Activated gamma-delta T cell treated with Interleukin-2 at 50 U/mL for 16 hours (primary cell): ENCODE results near the gene MAPT.

Source experiments
- DNase-seq: peaks from one replicate; pipeline ENCODE4 v3.0.0-alpha.2; 2020

MAPT gene

DNA sequence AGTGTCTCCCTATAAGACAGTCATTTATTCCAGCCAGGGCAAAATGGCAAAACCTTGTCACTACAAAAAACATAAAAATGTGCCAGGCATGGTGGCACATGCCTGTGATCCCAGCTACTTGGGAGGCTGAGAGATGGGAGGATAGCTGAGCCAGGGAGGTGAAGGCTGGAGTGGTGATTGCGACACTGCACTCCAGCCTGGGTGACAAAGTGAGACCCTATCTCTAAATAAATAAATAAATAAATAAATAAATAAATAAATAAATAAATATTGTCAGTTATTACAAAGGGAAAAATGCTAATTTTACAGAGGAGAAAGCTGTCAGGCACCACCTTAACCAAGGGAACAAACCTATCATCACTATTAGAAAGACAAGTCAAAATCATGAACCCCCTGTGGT is 180.2 kb downstream of the MAPT start:
- DNase-seq = no peak
